GM12878 (cell line): ENCODE results near the gene MRPL28. TPM values are rescaled to one million over a fixed set of nuclear protein-coding genes. Genes with fewer than 3 reads are reported as not detected.

Experiments used
- ASH2L ChIP-seq: fragments of 300-600, 200-600 bp; sonication (generic); IDR thresholded peaks from 2 replicates; pipeline ENCODE4 v1.6.1; 2017; ENCODE audit warnings: low read depth, mild to moderate bottlenecking, borderline replicate concordance
- BCL11A ChIP-seq: IDR thresholded peaks from 2 replicates; pipeline ENCODE4 v1.6.1; 2011; ENCODE audit warnings: low read depth, low read length
- CBFB ChIP-seq: IDR thresholded peaks from 2 replicates; pipeline ENCODE4 v1.6.1; 2016; ENCODE audit warnings: antibody characterized with exemption, low read depth
- CBX3 ChIP-seq: fragments of 200-600 bp; sonication (generic); IDR thresholded peaks from 2 replicates; pipeline ENCODE4 v1.6.1; 2016; ENCODE audit warnings: low read depth, borderline replicate concordance
- CEBPB ChIP-seq, 2 experiments: fragments of 150-350 bp in 1 of 2; IDR thresholded peaks; 2 replicates each; pipeline ENCODE4 v1.6.1; 2012 to 2014; ENCODE audit warnings: low read depth in 2 of 2, low read length in 2 of 2, borderline replicate concordance in 1 of 2, inconsistent platforms in 1 of 2
- CREM ChIP-seq: IDR thresholded peaks from 2 replicates; pipeline ENCODE4 v1.6.1; 2014; ENCODE audit warnings: antibody characterized with exemption, low read depth
- CTCF ChIP-seq, 3 experiments: IDR thresholded peaks in 2 of 3; conservative IDR thresholded peaks in 1 of 3; 2 replicates each; pipeline ENCODE4 v1.5.1; 2011; ENCODE audit warnings: low read depth in 3 of 3, low read length in 3 of 3, mild to moderate bottlenecking in 3 of 3, control low read depth in 2 of 3, moderate library complexity in 2 of 3, inconsistent platforms in 1 of 3, mixed read lengths in 1 of 3; ENCODE audit not compliant: control insufficient read depth in 2 of 3, insufficient read depth in 1 of 3; ENCODE audit errors: extremely low read depth in 1 of 3
- EED ChIP-seq: sonication (generic); IDR thresholded peaks from 2 replicates; pipeline ENCODE4 v1.6.1; 2016; ENCODE audit warnings: antibody characterized with exemption, low read depth
- ELK1 ChIP-seq: IDR thresholded peaks from 2 replicates; pipeline ENCODE4 v1.6.1; 2012; ENCODE audit warnings: low read depth, low read length, improper control_type of control experiment
- FOXM1 ChIP-seq: IDR thresholded peaks from 2 replicates; pipeline ENCODE4 v1.6.1; 2012; ENCODE audit warnings: low read depth, mild to moderate bottlenecking, inconsistent platforms, low read length, moderate library complexity
- IKZF1 ChIP-seq: fragments of 450-650 bp; conservative IDR thresholded peaks from 2 replicates; pipeline ENCODE4 v1.6.1; 2017; ENCODE audit warnings: antibody characterized with exemption, mild to moderate bottlenecking
- MYC ChIP-seq: IDR thresholded peaks from 2 replicates; pipeline ENCODE4 v1.6.1; 2011; ENCODE audit warnings: mild to moderate bottlenecking, low read length, moderate library complexity, inconsistent platforms; ENCODE audit not compliant: insufficient read depth, insufficient replicate concordance, insufficient read length, severe bottlenecking
- NFIC ChIP-seq: IDR thresholded peaks from 2 replicates; pipeline ENCODE4 v1.6.1; 2012; ENCODE audit warnings: low read depth, mild to moderate bottlenecking, inconsistent platforms, low read length, moderate library complexity
- NFYA ChIP-seq: IDR thresholded peaks from 2 replicates; pipeline ENCODE4 v1.6.1; 2011; ENCODE audit warnings: low read depth, mild to moderate bottlenecking, low read length, improper control_type of control experiment, borderline replicate concordance
- POLR2A ChIP-seq: IDR thresholded peaks from 2 replicates; pipeline ENCODE4 v1.6.1; 2011; ENCODE audit warnings: low read depth, mild to moderate bottlenecking, low read length
- POU2F2 ChIP-seq: IDR thresholded peaks from 3 replicates; pipeline ENCODE4 v1.6.1; 2011; ENCODE audit warnings: low read depth, mild to moderate bottlenecking, low read length, borderline replicate concordance
- RFX5 ChIP-seq: IDR thresholded peaks from 2 replicates; pipeline ENCODE4 v1.6.1; 2011; ENCODE audit warnings: low read depth, low read length, improper control_type of control experiment
- SMARCA5 ChIP-seq: fragments of 450-650 bp; IDR thresholded peaks from 2 replicates; pipeline ENCODE4 v1.6.1; 2017; ENCODE audit warnings: mild to moderate bottlenecking
- SRF ChIP-seq, 2 experiments: IDR thresholded peaks; 2 replicates each; pipeline ENCODE4 v1.6.1; 2011; ENCODE audit warnings: low read depth in 2 of 2, low read length in 2 of 2, mild to moderate bottlenecking in 1 of 2, moderate library complexity in 1 of 2
- TBL1XR1 ChIP-seq: IDR thresholded peaks from 2 replicates; pipeline ENCODE4 v1.6.1; 2012; ENCODE audit warnings: low read depth, low read length, improper control_type of control experiment
- USF2 ChIP-seq: IDR thresholded peaks from 2 replicates; pipeline ENCODE4 v1.6.1; 2011; ENCODE audit warnings: low read depth, low read length, improper control_type of control experiment, borderline replicate concordance
- YY1 ChIP-seq: IDR thresholded peaks from 2 replicates; pipeline ENCODE4 v1.6.1; 2011; ENCODE audit warnings: low read depth, mild to moderate bottlenecking, low read length
- ZBTB40 ChIP-seq: fragments of 450-650 bp; IDR thresholded peaks from 2 replicates; pipeline ENCODE4 v1.6.1; 2016; ENCODE audit warnings: mild to moderate bottlenecking, moderate library complexity, borderline replicate concordance
- polyA plus RNA-seq, 11 experiments: library from polyadenylated mRNA; depleted of rRNA in 4 of 11; unstranded in 6 of 11; stranded (reverse) in 5 of 11; fragments of >200 nt; fragmentation: Nextera tagmentation in 4 of 11; fragmentation: Illumina TruSeq in 1 of 11; extraction: Ambion mirVana in 4 of 11; extraction: Trizol in 1 of 11; gene quantifications; 1 replicate in 1 of 11; 2 replicates in 10 of 11; pipeline versions ENCODE4 v1.2.1 to v1.2.3, GENCODE V29; 2011 to 2016; ENCODE audit warnings: inconsistent platforms in 2 of 11, missing spikeins in 2 of 11, low read depth in 1 of 11
- total RNA-seq, 4 experiments: library from RNA; depleted of rRNA in 3 of 4; stranded (reverse); fragments of >200 nt in 3 of 4; fragmentation: Illumina TruSeq in 1 of 4; extraction: Trizol in 1 of 4; gene quantifications; 2 replicates each; pipeline versions ENCODE4 v1.2.1 to v1.2.3, GENCODE V29; 2013 to 2021

MRPL28 gene
- total and polyA plus RNA-seq, 10 of the 15 experiments (the other 5 are each of a cell fraction or from before 2014, with no cell fraction given) = 1.6 to 185 (median 110) TPM

- no peak for TF ChIP-seq CREM
- no peak for TF ChIP-seq CTCF (IDR thresholded peaks at IDR 0.05 in 2 of 3, conservative IDR thresholded peaks at IDR 0.05 in 1 of 3; ENCODE audit: control insufficient read depth in 2 of 3, extremely low read depth in 1 of 3, insufficient read depth in 1 of 3, low read depth in 3 of 3, low read length in 3 of 3)
- TF ChIP-seq POU2F2 = no peak
- no peak for TF ChIP-seq ZBTB40
- no peak for TF ChIP-seq MYC
- no peak for TF ChIP-seq EED
- TF ChIP-seq BCL11A = no peak
- no peak for TF ChIP-seq CEBPB (IDR thresholded peaks at IDR 0.05; ENCODE audit: borderline replicate concordance in 1 of 2, low read depth in 2 of 2, low read length in 2 of 2)
- no peak for TF ChIP-seq ELK1
- TF ChIP-seq POLR2A = peak; percentile 82
- no peak for TF ChIP-seq FOXM1
- no peak for TF ChIP-seq SRF (IDR thresholded peaks at IDR 0.05; ENCODE audit: low read depth in 2 of 2, low read length in 2 of 2)
- no peak for TF ChIP-seq USF2
- no peak for TF ChIP-seq RFX5
- no peak for TF ChIP-seq NFYA
- peak; percentile 46 for TF ChIP-seq IKZF1
- TF ChIP-seq TBL1XR1 = no peak
- no peak for TF ChIP-seq NFIC
- peak; percentile 36; the same call in 1 of the 2 replicates for TF ChIP-seq SMARCA5
- TF ChIP-seq CBX3 = no peak
- TF ChIP-seq YY1 = peak; percentile 27; the same call in 1 of the 2 replicates
- no peak for TF ChIP-seq ASH2L
- TF ChIP-seq CBFB = no peak
Measured at GRCh38 chr16:381789-382717, 11.7 kb upstream of the MRPL28 start, which contains the start of gene PGAP6 (continued).
